IMR-90 (cell line): ENCODE measurements around the gene PRR23B. TPM values are rescaled to one million over a fixed set of nuclear protein-coding genes. Genes with fewer than 3 reads are reported as not detected.
A peak's percentile ranks its signal among the peaks of the same experiment; 100 is the strongest.

ENCODE experiments used
- ATAC-seq: fragments of 200-7000 bp; cut with Tn5 transposase; 2 replicates; pipeline ENCODE4 v1.9.1; 2020; ENCODE audit warnings: low read depth, mild to moderate bottlenecking, moderate library complexity
- BruUV-seq: library from RNA; stranded (reverse); fragments of 400-500 nt; replicated peaks from 2 replicates; lab custom pipeline; 2021; lab: Mats Ljungman, UMichigan
- CTCF ChIA-PET: fragments of 300-600 bp; formaldehyde crosslinking; extraction: SDS; loops from one replicate; lab custom pipeline; 2021; ENCODE audit warnings: antibody characterized with exemption; lab: Yijun Ruan, JAX
- POLR2A ChIA-PET: fragments of 300-600 bp; sonication (Branson Sonifier 250); formaldehyde crosslinking; loops from one replicate; lab custom pipeline; 2022; ENCODE audit warnings: antibody characterized with exemption; ENCODE audit not compliant: unreplicated experiment; lab: Charles Lee
- DNase-seq: peaks from one replicate; pipeline ENCODE4 v3.0.0; 2013
- H2AFZ ChIP-seq: replicated peaks from 2 replicates; pipeline ENCODE3; 2013; ENCODE audit warnings: low read length, mild to moderate bottlenecking; ENCODE audit not compliant: poor library complexity
- H2AK5ac ChIP-seq: 2 replicates; pipeline ENCODE4 v1.6.1; 2013; ENCODE audit warnings: low read depth, low read length, inconsistent platforms
- H2AK9ac ChIP-seq: replicated peaks from 2 replicates; pipeline ENCODE3; 2013; ENCODE audit warnings: mild to moderate bottlenecking, low read depth, low read length, moderate library complexity; ENCODE audit not compliant: poor library complexity
- H2BK120ac ChIP-seq: 2 replicates; pipeline ENCODE4 v1.6.1; 2013; ENCODE audit warnings: low read depth, low read length, inconsistent platforms
- H2BK15ac ChIP-seq: 3 replicates; pipeline ENCODE4 v1.6.1; 2013; ENCODE audit warnings: low read depth, low read length, inconsistent platforms
- H2BK20ac ChIP-seq: 2 replicates; pipeline ENCODE4 v1.6.1; 2013; ENCODE audit warnings: low read depth, mild to moderate bottlenecking, inconsistent platforms, low read length, moderate library complexity
- H2BK5ac ChIP-seq: 2 replicates; pipeline ENCODE4 v1.6.1; 2013; ENCODE audit warnings: mild to moderate bottlenecking, low read depth, low read length, inconsistent platforms; ENCODE audit not compliant: poor library complexity, severe bottlenecking
- H3K14ac ChIP-seq: replicated peaks from 2 replicates; pipeline ENCODE4 v1.6.1; 2013; ENCODE audit warnings: low read depth, low read length, inconsistent platforms
- H3K18ac ChIP-seq: 2 replicates; pipeline ENCODE4 v1.6.1; 2013; ENCODE audit warnings: low read depth, low read length, control low read depth
- H3K23ac ChIP-seq: 2 replicates; pipeline ENCODE4 v1.6.1; 2013; ENCODE audit warnings: low read depth, low read length, inconsistent platforms
- H3K27ac ChIP-seq: 2 replicates; pipeline ENCODE4 v1.5.1; 2013; ENCODE audit warnings: mild to moderate bottlenecking, control low read depth, low read length; ENCODE audit not compliant: insufficient read depth
- H3K27me3 ChIP-seq: 2 replicates; pipeline ENCODE4 v1.6.1; 2013; ENCODE audit warnings: low read length; ENCODE audit not compliant: control insufficient read depth, insufficient read depth
- H3K36me3 ChIP-seq: 2 replicates; pipeline ENCODE4 v1.6.1; 2013; ENCODE audit warnings: low read length, mixed read lengths; ENCODE audit not compliant: control insufficient read depth, insufficient read depth
- H3K4ac ChIP-seq: 2 replicates; pipeline ENCODE4 v1.6.1; 2013; ENCODE audit warnings: low read depth, low read length, inconsistent platforms
- H3K4me1 ChIP-seq: 2 replicates; pipeline ENCODE4 v1.6.1; 2013; ENCODE audit warnings: low read length, mixed read lengths; ENCODE audit not compliant: control insufficient read depth, insufficient read depth
- H3K4me2 ChIP-seq: 2 replicates; pipeline ENCODE4 v1.6.1; 2013; ENCODE audit warnings: low read depth, mild to moderate bottlenecking, control low read depth, low read length, moderate library complexity
- H3K4me3 ChIP-seq: 2 replicates; pipeline ENCODE4 v1.5.1; 2013; ENCODE audit warnings: low read depth, mild to moderate bottlenecking, control low read depth, low read length, moderate library complexity; ENCODE audit not compliant: insufficient read depth
- H3K56ac ChIP-seq: 2 replicates; pipeline ENCODE4 v1.6.1; 2013; ENCODE audit warnings: low read length, inconsistent platforms; ENCODE audit not compliant: insufficient read depth; ENCODE audit errors: extremely low read depth
- H3K79me1 ChIP-seq, 2 experiments: 2 replicates each; pipeline ENCODE4 v1.6.1; 2013; ENCODE audit warnings: low read length in 2 of 2, inconsistent platforms in 1 of 2, low read depth in 1 of 2
- H3K9ac ChIP-seq: 2 replicates; pipeline ENCODE4 v1.6.1; 2013; ENCODE audit warnings: low read depth, low read length, control low read depth
- H3K9me1 ChIP-seq: 2 replicates; pipeline ENCODE4 v1.6.1; 2013; ENCODE audit warnings: low read length, inconsistent platforms; ENCODE audit not compliant: insufficient read depth
- H3K9me3 ChIP-seq: 2 replicates; pipeline ENCODE4 v1.6.1; 2013; ENCODE audit warnings: low read length; ENCODE audit not compliant: control insufficient read depth, insufficient read depth
- H4K20me1 ChIP-seq: 2 replicates; pipeline ENCODE4 v1.6.1; 2013; ENCODE audit warnings: low read length, inconsistent platforms; ENCODE audit not compliant: insufficient read depth
- H4K5ac ChIP-seq: 2 replicates; pipeline ENCODE4 v1.6.1; 2013; ENCODE audit warnings: mild to moderate bottlenecking, low read depth, low read length, control low read depth
- H4K8ac ChIP-seq, 2 experiments: 2 replicates each; pipeline ENCODE4 v1.6.1; 2013; ENCODE audit warnings: low read depth in 2 of 2, low read length in 2 of 2, control low read depth in 1 of 2, inconsistent platforms in 1 of 2
- H4K91ac ChIP-seq: 2 replicates; pipeline ENCODE4 v1.6.1; 2013; ENCODE audit warnings: low read depth, low read length, inconsistent platforms; ENCODE audit not compliant: insufficient read depth
- CEBPB ChIP-seq: IDR thresholded peaks from 2 replicates; pipeline ENCODE4 v1.6.1; 2012; ENCODE audit warnings: low read depth, low read length, improper control_type of control experiment
- MAZ ChIP-seq: IDR thresholded peaks from 2 replicates; pipeline ENCODE4 v1.6.1; 2012; ENCODE audit warnings: low read depth, mild to moderate bottlenecking, low read length, improper control_type of control experiment, moderate library complexity, borderline replicate concordance
- RCOR1 ChIP-seq: IDR thresholded peaks from 2 replicates; pipeline ENCODE4 v1.6.1; 2012; ENCODE audit warnings: mild to moderate bottlenecking, low read length, improper control_type of control experiment; ENCODE audit not compliant: insufficient replicate concordance
- WGBS, 2 experiments: methylation state at CpG; one replicate each; pipeline versions ENCODE4 v1.1.5 to v1.1.7; 2013; ENCODE audit warnings: missing lambda C conversion rate in 2 of 2; ENCODE audit not compliant: insufficient read length in 1 of 2; ENCODE audit errors: extremely low coverage in 2 of 2; 5-methylcytosine and 5-hydroxymethylcytosine counted together
- dilution Hi-C: fragments of 300-500 bp; cut with HindIII; formaldehyde crosslinking; loops from one replicate; pipeline ENCODE4 v1.14.3; 2018; ENCODE audit warnings: low sequenced_read_pairs; ENCODE audit not compliant: unreplicated experiment
- in situ Hi-C: fragments of 300-500 bp; cut with MboI; formaldehyde crosslinking; loops from 3 replicates; pipeline ENCODE4 v1.14.3; 2019; ENCODE audit warnings: low sequenced_read_pairs, inconsistent platforms, mixed read lengths
- intact Hi-C: fragments of 100-400 bp; cut with micrococcal nuclease; formaldehyde crosslinking; loops from 2 replicates; pipeline ENCODE4 v1.10.0; 2022
- polyA plus RNA-seq, 3 experiments: library from polyadenylated mRNA; depleted of rRNA; stranded (reverse); fragments of >200 nt; gene quantifications; 2 replicates each; pipeline ENCODE4 v1.2.3, GENCODE V29; 2012; ENCODE audit warnings: low replicate concordance in 1 of 3
- total RNA-seq: library from RNA; depleted of rRNA; stranded (reverse); fragments of >200 nt; gene quantifications from 2 replicates; pipeline ENCODE4 v1.2.3, GENCODE V29; 2012

The PRR23B gene
- total and polyA plus RNA-seq, 2 of the 4 experiments (the other 2 are of a cell fraction): not detected

DNA sequence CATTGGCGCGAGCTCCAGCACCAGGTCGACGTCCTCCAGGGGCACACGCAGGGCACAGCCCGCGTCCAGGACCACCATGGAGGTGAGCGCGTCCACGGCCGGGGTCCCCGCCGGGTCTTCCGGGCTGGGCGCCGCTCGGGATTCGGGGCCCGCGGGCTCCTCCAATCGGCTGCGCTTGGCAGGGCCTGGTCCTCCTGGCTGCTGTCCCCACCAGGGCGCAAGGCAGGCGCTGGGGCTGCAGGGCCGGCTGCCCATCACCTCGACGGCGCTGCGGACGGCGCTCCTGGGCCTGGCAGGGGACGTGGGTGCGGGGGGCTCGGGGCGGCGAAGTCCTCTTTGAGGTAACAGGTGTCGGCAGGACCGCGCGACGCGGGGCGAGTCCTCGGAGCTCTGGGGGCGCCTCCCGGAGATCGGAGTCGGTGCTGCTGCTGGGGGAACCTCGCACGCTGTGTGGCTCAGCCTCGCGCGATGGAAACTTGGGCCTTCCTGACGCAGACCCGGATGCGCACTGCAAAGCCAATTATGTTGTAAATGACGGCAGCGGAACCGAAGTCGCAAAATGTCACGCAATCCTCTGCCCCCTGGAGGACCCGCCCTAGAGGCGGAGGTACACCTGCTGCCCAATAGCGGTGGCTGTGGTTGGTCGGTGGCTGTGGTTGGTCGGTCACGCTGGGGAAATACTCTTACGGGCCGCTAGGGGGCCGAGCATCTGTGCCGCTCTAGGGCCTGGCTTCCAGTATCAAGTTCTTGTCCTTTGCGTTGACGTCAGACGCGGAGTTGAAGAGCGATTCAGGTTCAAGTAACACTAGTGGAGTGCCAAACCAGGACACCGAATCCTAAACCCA lies 23.9 kb upstream of the PRR23B start, which contains the start of gene PRR23C (continued):
- TF ChIP-seq RCOR1: no peak

DNA sequence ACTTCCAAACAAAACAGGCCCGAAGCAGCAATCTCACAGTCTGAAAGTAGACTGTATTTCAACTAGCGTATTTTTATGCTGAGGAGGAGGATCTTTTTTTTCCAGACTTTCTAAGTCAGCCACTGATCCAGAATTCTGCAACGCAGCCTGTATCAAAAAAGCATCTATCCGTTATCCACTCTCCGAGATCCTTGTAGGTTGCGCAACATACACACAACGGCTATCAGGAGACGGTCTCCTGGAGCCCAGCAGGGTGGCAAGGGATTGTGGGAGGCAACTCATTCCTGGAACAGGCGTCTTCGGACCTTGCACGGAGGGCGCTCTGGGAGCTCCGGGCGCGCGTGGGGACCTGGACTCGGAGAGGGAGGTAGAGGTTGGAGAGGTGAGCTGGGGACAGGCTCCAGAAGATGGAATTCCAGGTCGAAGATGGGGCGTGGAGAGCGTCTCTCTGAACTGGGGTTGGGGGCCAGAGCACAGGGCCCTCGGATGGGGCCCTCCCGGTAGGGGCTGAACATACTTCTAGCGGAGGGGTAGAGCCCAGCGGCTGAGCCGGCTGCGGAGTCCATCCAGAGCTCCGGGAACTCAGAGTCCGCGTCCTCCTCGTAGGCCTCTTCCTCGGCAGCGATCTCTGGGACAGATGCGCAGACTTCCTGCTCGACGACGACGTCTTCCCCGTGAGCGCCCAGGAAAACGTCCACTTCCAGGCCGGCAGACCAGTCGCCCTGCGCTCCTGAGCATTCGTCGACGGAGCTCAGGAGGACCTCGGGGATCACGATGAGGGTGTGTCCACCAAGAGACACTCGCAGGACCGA lies 23.0 kb upstream of the PRR23B start:
- Histone ChIP-seq H3K9me3 (peaks cover 10% of the 10 kb centered on the region; the same call in 1 of the 2 replicates), H3K27me3 (no peaks in the 10 kb centered on the region), H4K91ac (no peak overlapping the region), H2BK5ac (no peak overlapping the region), H3K9ac (no peak overlapping the region), H3K27ac (no peak overlapping the region), H3K56ac (no peak overlapping the region), H3K4ac (no peak overlapping the region), H4K8ac (no peak overlapping the region), H2BK15ac (no peak overlapping the region), H2AFZ (no peak overlapping the region), H3K79me1 (no peaks in the 10 kb centered on the region), H3K4me1 (no peaks in the 10 kb centered on the region), H2AK5ac (no peak overlapping the region), H2AK9ac (no peak overlapping the region), H4K5ac (no peak overlapping the region), H3K9me1 (no peaks in the 10 kb centered on the region), H3K23ac (no peak overlapping the region), H3K14ac (no peak overlapping the region), H3K18ac (no peak overlapping the region), H2BK20ac (no peak overlapping the region), H3K4me3 (no peak overlapping the region), H3K36me3 (no peaks in the 10 kb centered on the region), H4K20me1 (no peaks in the 10 kb centered on the region), H3K4me2 (no peak overlapping the region), H2BK120ac (no peak overlapping the region)
- intact Hi-C loops: no loop called here
- POLR2A ChIA-PET: no interaction called here
- TF ChIP-seq CEBPB (peak; percentile 88), MAZ (no peak)
- in situ Hi-C loops: no loop called here
- CTCF ChIA-PET: no interaction called here
- no peak for ATAC-seq
- BruUV-seq: no TSS peak
- 67% methylated on average over 33 of the region's 50 CpGs; no CpG with 5 or more reads in 1 of the 2 experiments for WGBS, 2 experiments
- DNase-seq: no peak
- dilution Hi-C loops: no loop called here
